Smooth muscle cell (in vitro differentiated cells): Measurements from ENCODE around the gene LANCL2. TPM values are rescaled to one million over a fixed set of nuclear protein-coding genes. Genes with fewer than 3 reads are reported as not detected.
"Not testable (repeated sequence)": the region's sequence is repeated elsewhere in the genome, so short reads cannot be mapped to it uniquely, and the experiment has no call there.

Experiments used
- DNase-seq: peaks from one replicate; lab custom pipeline; 2025; ENCODE audit not compliant: unreplicated experiment; lab: John Stamatoyannopoulos, UW
- H2AFZ ChIP-seq: fragments of 200-600 bp; sonication (generic); 2 replicates; pipeline ENCODE4 v1.6.0; 2016; ENCODE audit warnings: antibody characterized with exemption, low read depth, mild to moderate bottlenecking
- H3F3A ChIP-seq: fragments of 200-600 bp; sonication (generic); 2 replicates; pipeline ENCODE4 v1.6.0; 2017; ENCODE audit warnings: antibody characterized with exemption, low read depth
- H3K27ac ChIP-seq: fragments of 200-600 bp; sonication (generic); 2 replicates; pipeline ENCODE4 v1.5.1; 2016; ENCODE audit warnings: low read depth, mild to moderate bottlenecking
- H3K27me3 ChIP-seq: fragments of 200-600 bp; sonication (generic); 2 replicates; pipeline ENCODE4 v1.6.1; 2016; ENCODE audit warnings: low read depth, mild to moderate bottlenecking
- H3K36me3 ChIP-seq: fragments of 200-600 bp; sonication (generic); 2 replicates; pipeline ENCODE4 v1.5.1; 2016; ENCODE audit warnings: low read depth
- H3K4me1 ChIP-seq: fragments of 200-600 bp; sonication (generic); 2 replicates; pipeline ENCODE4 v1.5.1; 2016; ENCODE audit warnings: low read depth
- H3K4me2 ChIP-seq: fragments of 200-600 bp; sonication (generic); 2 replicates; pipeline ENCODE4 v1.6.0; 2016; ENCODE audit warnings: mild to moderate bottlenecking
- H3K4me3 ChIP-seq: fragments of 200-600 bp; sonication (generic); 2 replicates; pipeline ENCODE4 v1.5.1; 2016; ENCODE audit warnings: mild to moderate bottlenecking
- H3K79me2 ChIP-seq: fragments of 200-600 bp; sonication (generic); 2 replicates; pipeline ENCODE4 v1.6.0; 2016; ENCODE audit warnings: low read depth, mild to moderate bottlenecking
- H3K9ac ChIP-seq: fragments of 200-600 bp; sonication (generic); 2 replicates; pipeline ENCODE4 v1.6.0; 2016; ENCODE audit warnings: low read depth
- H3K9me3 ChIP-seq: fragments of 200-600 bp; sonication (generic); replicated peaks from 2 replicates; pipeline ENCODE4 v1.5.1; 2016; ENCODE audit warnings: low read depth
- H4K20me1 ChIP-seq: fragments of 200-600 bp; sonication (generic); 2 replicates; pipeline ENCODE4 v1.6.0; 2016; ENCODE audit warnings: low read depth
- WGBS: methylation state at CpG from one replicate; pipeline ENCODE4 v1.1.7; 2016; ENCODE audit warnings: low lambda C conversion rate; 5-methylcytosine and 5-hydroxymethylcytosine counted together
- polyA plus RNA-seq: library from polyadenylated mRNA; unstranded; fragments of >200 nt; fragmentation: Nextera tagmentation; extraction: Ambion mirVana; gene quantifications from 2 replicates; pipeline ENCODE4 v1.2.1, GENCODE V29; 2016
- total RNA-seq: library from RNA; depleted of rRNA; stranded (reverse); fragments of >200 nt; gene quantifications from 2 replicates; pipeline ENCODE4 v1.2.3, GENCODE V29; 2014
- TF ChIP-seq, protein P1 (sequence below): fragments of 200-600 bp; sonication (generic); IDR thresholded peaks from 2 replicates; pipeline ENCODE4 v1.5.1; 2017; ENCODE audit warnings: borderline replicate concordance, mild to moderate bottlenecking, antibody characterized with exemption; ENCODE audit not compliant: insufficient read depth, poor library complexity, severe bottlenecking

The LANCL2 gene
- total and polyA plus RNA-seq, 2 experiments from 2014 or later = 9.4 to 15.6 TPM

- Histone ChIP-seq H3K9ac (no peak overlapping the region), H3K36me3 (no peaks in the 10 kb centered on the region), H3K9me3 (no peaks in the 10 kb centered on the region), H3K79me2 (no peaks in the 10 kb centered on the region), H3K27me3 (no peaks in the 10 kb centered on the region), H3K4me3 (no peak overlapping the region), H3K27ac (no peak overlapping the region), H4K20me1 (peaks cover 8% of the 10 kb centered on the region), H3F3A (no peaks in the 10 kb centered on the region), H3K4me2 (no peak overlapping the region), H3K4me1 (no peaks in the 10 kb centered on the region), H2AFZ (no peak overlapping the region)
- TF ChIP-seq, protein P1, sequence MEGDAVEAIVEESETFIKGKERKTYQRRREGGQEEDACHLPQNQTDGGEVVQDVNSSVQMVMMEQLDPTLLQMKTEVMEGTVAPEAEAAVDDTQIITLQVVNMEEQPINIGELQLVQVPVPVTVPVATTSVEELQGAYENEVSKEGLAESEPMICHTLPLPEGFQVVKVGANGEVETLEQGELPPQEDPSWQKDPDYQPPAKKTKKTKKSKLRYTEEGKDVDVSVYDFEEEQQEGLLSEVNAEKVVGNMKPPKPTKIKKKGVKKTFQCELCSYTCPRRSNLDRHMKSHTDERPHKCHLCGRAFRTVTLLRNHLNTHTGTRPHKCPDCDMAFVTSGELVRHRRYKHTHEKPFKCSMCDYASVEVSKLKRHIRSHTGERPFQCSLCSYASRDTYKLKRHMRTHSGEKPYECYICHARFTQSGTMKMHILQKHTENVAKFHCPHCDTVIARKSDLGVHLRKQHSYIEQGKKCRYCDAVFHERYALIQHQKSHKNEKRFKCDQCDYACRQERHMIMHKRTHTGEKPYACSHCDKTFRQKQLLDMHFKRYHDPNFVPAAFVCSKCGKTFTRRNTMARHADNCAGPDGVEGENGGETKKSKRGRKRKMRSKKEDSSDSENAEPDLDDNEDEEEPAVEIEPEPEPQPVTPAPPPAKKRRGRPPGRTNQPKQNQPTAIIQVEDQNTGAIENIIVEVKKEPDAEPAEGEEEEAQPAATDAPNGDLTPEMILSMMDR = no peak
- DNase-seq = no peak
- 39% methylated on average over 3 of the region's 3 CpGs for WGBS
Observed at GRCh38 chr7:55469721-55470120, 104.6 kb downstream of the LANCL2 start.

DNA sequence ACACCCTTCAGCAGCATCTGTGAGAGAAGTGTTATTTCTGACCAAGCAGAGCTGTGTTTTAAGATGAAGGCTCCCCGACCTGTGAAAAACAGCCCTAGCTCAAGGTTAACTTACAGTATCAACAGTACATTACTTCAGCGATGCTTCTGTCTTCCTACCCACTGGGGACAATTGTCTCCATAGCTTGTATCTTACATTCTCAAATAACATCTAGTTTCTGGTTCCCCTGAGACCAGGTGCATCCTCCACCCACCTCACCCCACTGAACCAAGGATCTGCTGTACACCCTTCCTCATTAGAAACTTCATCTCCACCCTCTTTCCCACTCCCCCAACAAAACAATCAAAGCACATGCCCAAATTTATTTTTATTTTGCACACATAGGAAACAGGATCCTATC, 105.1 kb downstream of the LANCL2 start:
- no peaks in the 10 kb centered on the region for H3F3A ChIP-seq
- no peaks in the 10 kb centered on the region for H3K9me3 ChIP-seq
- no peaks in the 10 kb centered on the region for H3K4me1 ChIP-seq
- H3K27me3 ChIP-seq = no peaks in the 10 kb centered on the region
- no peak overlapping the region for H3K4me2 ChIP-seq
- peaks cover 9% of the 10 kb centered on the region for H4K20me1 ChIP-seq
- no peak overlapping the region for H3K9ac ChIP-seq
- H3K79me2 ChIP-seq = no peaks in the 10 kb centered on the region
- no peak overlapping the region for H3K27ac ChIP-seq
- no peak for DNase-seq
- WGBS = 92% methylated on average over 2 of the region's 2 CpGs
- no peak overlapping the region for H3K4me3 ChIP-seq
- TF ChIP-seq, protein P1 = no peak
- no peak overlapping the region for H2AFZ ChIP-seq
- no peaks in the 10 kb centered on the region for H3K36me3 ChIP-seq

GRCh38 chr7:55471594-55471993, 106.5 kb downstream of the LANCL2 start:
- H4K20me1 ChIP-seq = peaks cover 22% of the 10 kb centered on the region
- H3F3A ChIP-seq, H3K27ac ChIP-seq, H3K27me3 ChIP-seq, H3K4me1 ChIP-seq, H3K79me2 ChIP-seq, H3K9me3 ChIP-seq, H3K4me2 ChIP-seq, H3K4me3 ChIP-seq, H3K36me3 ChIP-seq, DNase-seq, H3K9ac ChIP-seq, H2AFZ ChIP-seq: not testable (repeated sequence)
- 97% methylated on average over 4 of the region's 9 CpGs for WGBS

DNA sequence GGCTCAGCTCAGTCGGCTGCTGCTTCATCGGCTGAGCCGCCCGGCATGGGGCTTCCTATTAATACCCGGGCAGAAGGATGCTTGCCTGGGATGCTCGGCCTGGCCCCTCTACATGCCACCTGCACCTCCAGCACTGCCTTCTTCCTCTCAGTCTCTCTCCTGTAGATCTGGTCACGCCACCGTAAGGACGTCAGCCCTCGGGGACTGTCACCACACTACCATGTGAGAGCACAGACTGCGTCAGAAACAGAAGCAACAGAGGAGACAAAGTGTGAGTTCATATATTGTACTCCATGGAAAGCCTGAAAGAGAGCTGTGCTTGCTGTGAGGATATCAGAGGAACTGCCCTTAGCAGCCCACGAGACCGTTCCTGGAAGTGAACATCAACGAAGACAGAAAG, 107.3 kb downstream of the LANCL2 start:
- H3K4me2 ChIP-seq, H3K4me3 ChIP-seq, H3K4me1 ChIP-seq, H3K36me3 ChIP-seq, H3K9ac ChIP-seq, H3F3A ChIP-seq, H2AFZ ChIP-seq, H3K79me2 ChIP-seq, H3K27me3 ChIP-seq, H3K9me3 ChIP-seq, H3K27ac ChIP-seq, DNase-seq: not testable (repeated sequence)
- H4K20me1 ChIP-seq = peaks cover 30% of the 10 kb centered on the region
- 97% methylated on average over 5 of the region's 14 CpGs for WGBS
